Measurements from ENCODE around the gene EIF4A3. TPM values are rescaled to one million over a fixed set of nuclear protein-coding genes. Genes with fewer than 3 reads are reported as not detected.

The EIF4A3 gene
- polyA plus RNA-seq (2014; cell fraction: cytosol; rRNA removed) = 178 and 196 TPM in 2 replicates
- polyA plus RNA-seq (2014; cell fraction: nucleus; rRNA removed) = 93.9 and 164 TPM in 2 replicates

- peak; percentile 99 for DNase-seq (ENCODE audit: low spot score)
Measured at GRCh38 chr17:80147035-80147822, at the start of gene EIF4A3. Gene EIF4A3 (minus strand): TSS chr17:80147128. CDS start chr17:80146961, 167 bp downstream.

GRCh38 chr17:80196652-80197051, 49.7 kb upstream of the EIF4A3 start:
- no peak for DNase-seq (ENCODE audit: low spot score)

- DNase-seq (ENCODE audit: low spot score) = no peak
Measured at GRCh38 chr17:80195671-80196529, 49.0 kb upstream of the EIF4A3 start.

GRCh38 chr17:80195141-80195540, 48.2 kb upstream of the EIF4A3 start:
- no peak for DNase-seq (ENCODE audit: low spot score)

GRCh38 chr17:80191865-80192661, 45.1 kb upstream of the EIF4A3 start:
- DNase-seq (ENCODE audit: low spot score) = no peak

- no peak for DNase-seq (ENCODE audit: low spot score)
Measured at GRCh38 chr17:80191192-80191591, 44.3 kb upstream of the EIF4A3 start.

- no peak for DNase-seq (ENCODE audit: low spot score)
Measured at GRCh38 chr17:80190716-80191115, 43.8 kb upstream of the EIF4A3 start.

GRCh38 chr17:80189611-80190010, 42.7 kb upstream of the EIF4A3 start:
- DNase-seq (ENCODE audit: low spot score) = no peak

- DNase-seq (ENCODE audit: low spot score) = no peak
Measured at GRCh38 chr17:80187515-80187941, 40.6 kb upstream of the EIF4A3 start.

- no peak for DNase-seq (ENCODE audit: low spot score)
Measured at GRCh38 chr17:80187090-80187489, 40.2 kb upstream of the EIF4A3 start.

- DNase-seq (ENCODE audit: low spot score) = no peak
Measured at GRCh38 chr17:80185968-80186367, 39.0 kb upstream of the EIF4A3 start.

- DNase-seq (ENCODE audit: low spot score) = no peak
Measured at GRCh38 chr17:80184423-80184714, 37.4 kb upstream of the EIF4A3 start.

GRCh38 chr17:80183581-80184422, 36.9 kb upstream of the EIF4A3 start:
- DNase-seq (ENCODE audit: low spot score) = no peak

GRCh38 chr17:80182845-80183223, 35.9 kb upstream of the EIF4A3 start:
- no peak for DNase-seq (ENCODE audit: low spot score)

- no peak for DNase-seq (ENCODE audit: low spot score)
Measured at GRCh38 chr17:80182118-80182844, 35.4 kb upstream of the EIF4A3 start.

- DNase-seq (ENCODE audit: low spot score) = no peak
Measured at GRCh38 chr17:80181431-80181830, 34.5 kb upstream of the EIF4A3 start.

- DNase-seq (ENCODE audit: low spot score) = no peak
Measured at GRCh38 chr17:80180192-80180591, 33.3 kb upstream of the EIF4A3 start.

- no peak for DNase-seq (ENCODE audit: low spot score)
Measured at GRCh38 chr17:80177986-80178595, 31.2 kb upstream of the EIF4A3 start.

GRCh38 chr17:80176757-80177156, 29.8 kb upstream of the EIF4A3 start:
- DNase-seq (ENCODE audit: low spot score) = no peak

GRCh38 chr17:80173916-80174315, 27.0 kb upstream of the EIF4A3 start:
- DNase-seq (ENCODE audit: low spot score) = no peak
